Measurements from ENCODE around the gene DYNC2H1. TPM values are rescaled to one million over a fixed set of nuclear protein-coding genes. Genes with fewer than 3 reads are reported as not detected.

Gene DYNC2H1
- total RNA-seq, 2 donors from 2014 or later: 2.1 to 2.8 TPM

DNA sequence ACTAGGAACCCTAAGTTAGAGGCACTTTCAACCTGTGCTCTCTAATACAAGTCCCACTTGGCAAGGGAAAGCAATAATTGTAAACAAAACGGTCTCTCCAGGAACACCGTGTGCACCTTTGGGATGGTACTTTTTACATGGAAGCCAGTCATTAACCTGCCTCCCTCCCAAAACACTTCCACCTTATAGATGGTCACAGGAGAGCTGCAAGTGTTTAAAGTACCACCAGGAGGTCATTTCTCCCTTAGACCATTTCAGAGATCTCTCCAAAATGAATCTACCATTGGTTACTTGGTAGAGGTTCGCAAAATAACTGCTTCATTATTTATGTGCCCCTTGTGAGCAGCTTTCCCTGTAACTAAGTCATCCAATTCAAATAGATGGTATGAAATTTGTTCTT, 375.3 kb downstream of the DYNC2H1 start:
- intact Hi-C loops (cut with DNase I): no loop called here
- Histone ChIP-seq H3K36me3 (no peaks in the 10 kb centered on the region), H3K9ac (ENCODE audit: low read depth in 2 of 2, low read length in 2 of 2) (no peak overlapping the region), H3K4me1 (no peaks in the 10 kb centered on the region), H3K4me3 (no peak overlapping the region), H3K27ac (no peak overlapping the region), H3K27me3 (no peaks in the 10 kb centered on the region), H3K9me3 (no peaks in the 10 kb centered on the region)
- TF ChIP-seq, protein P1, sequence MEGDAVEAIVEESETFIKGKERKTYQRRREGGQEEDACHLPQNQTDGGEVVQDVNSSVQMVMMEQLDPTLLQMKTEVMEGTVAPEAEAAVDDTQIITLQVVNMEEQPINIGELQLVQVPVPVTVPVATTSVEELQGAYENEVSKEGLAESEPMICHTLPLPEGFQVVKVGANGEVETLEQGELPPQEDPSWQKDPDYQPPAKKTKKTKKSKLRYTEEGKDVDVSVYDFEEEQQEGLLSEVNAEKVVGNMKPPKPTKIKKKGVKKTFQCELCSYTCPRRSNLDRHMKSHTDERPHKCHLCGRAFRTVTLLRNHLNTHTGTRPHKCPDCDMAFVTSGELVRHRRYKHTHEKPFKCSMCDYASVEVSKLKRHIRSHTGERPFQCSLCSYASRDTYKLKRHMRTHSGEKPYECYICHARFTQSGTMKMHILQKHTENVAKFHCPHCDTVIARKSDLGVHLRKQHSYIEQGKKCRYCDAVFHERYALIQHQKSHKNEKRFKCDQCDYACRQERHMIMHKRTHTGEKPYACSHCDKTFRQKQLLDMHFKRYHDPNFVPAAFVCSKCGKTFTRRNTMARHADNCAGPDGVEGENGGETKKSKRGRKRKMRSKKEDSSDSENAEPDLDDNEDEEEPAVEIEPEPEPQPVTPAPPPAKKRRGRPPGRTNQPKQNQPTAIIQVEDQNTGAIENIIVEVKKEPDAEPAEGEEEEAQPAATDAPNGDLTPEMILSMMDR (IDR thresholded peaks at IDR 0.05): no peak
- DNase-seq: no peak

DNA sequence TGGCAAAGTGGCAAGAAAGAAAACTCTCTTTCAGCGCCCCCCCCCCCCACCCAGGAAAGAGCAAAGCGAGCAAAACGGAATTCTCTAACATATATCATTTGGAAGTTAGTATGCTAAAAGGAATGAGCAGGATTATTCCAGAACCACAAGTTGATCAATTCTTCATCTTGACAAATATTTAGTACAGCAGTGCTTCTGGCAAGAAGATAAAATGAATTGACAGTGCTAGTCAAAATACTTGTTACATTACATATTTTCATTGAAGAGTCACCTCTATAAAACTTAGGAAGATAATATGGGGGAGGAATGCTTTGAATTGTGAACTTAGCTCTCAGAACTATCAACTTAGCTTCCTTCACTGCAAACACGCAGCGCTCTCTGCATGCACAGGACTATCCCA, 377.4 kb downstream of the DYNC2H1 start:
- no peak overlapping the region for H3K9ac ChIP-seq (ENCODE audit: low read depth in 2 of 2, low read length in 2 of 2)
- no peaks in the 10 kb centered on the region for H3K27me3 ChIP-seq
- TF ChIP-seq, protein P1 (IDR thresholded peaks at IDR 0.05): no peak
- H3K36me3 ChIP-seq: no peaks in the 10 kb centered on the region
- no peak overlapping the region for H3K4me3 ChIP-seq
- intact Hi-C loops (cut with DNase I): no loop called here
- H3K27ac ChIP-seq: no peak overlapping the region
- no peaks in the 10 kb centered on the region for H3K4me1 ChIP-seq
- H3K9me3 ChIP-seq: no peaks in the 10 kb centered on the region
- no peak for DNase-seq

DNA sequence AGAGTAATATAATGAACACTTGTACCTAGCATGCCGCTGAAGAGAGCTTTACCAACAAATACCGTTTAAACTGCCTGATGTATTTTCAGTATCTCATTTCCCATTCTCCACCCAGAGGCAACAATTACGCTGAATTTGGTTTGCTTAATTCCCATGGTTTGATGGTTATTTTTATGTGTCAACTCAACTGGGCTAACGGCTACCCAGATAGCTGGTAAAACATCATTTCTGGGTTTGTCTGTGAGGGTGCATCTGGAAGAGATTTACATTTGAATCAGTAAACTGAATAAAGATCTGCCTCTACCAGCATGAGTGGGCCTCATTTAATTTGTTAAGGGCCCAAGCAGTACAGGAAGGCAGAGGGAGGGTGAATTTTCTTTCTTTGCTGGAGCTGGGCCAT, 377.9 kb downstream of the DYNC2H1 start:
- Histone ChIP-seq H3K36me3 (no peaks in the 10 kb centered on the region), H3K9ac (ENCODE audit: low read depth in 2 of 2, low read length in 2 of 2) (no peak overlapping the region), H3K9me3 (no peaks in the 10 kb centered on the region), H3K27me3 (no peaks in the 10 kb centered on the region), H3K27ac (no peak overlapping the region), H3K4me3 (no peak overlapping the region), H3K4me1 (no peaks in the 10 kb centered on the region)
- no peak for DNase-seq
- intact Hi-C loops (cut with DNase I): no loop called here
- TF ChIP-seq, protein P1 (IDR thresholded peaks at IDR 0.05): no peak

DNA sequence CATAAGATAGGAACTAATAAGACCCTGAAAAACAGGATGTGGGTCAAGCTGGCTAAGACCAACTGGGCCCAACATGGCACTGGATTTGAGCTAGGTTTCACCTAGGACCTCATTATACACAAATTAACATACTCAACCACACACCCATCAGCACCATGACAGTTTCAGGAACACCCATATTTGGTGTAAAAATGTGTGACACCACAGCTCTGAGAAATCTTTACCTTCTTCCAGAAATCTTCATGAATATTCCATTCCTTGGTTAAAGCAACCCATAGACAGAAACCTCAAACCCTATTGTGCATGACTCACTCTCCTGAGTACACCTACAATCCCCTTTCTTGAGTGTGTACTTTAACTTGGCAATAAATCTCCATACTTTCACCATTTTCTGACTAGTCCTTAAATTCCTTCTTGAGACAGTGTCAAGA, 378.8 kb downstream of the DYNC2H1 start:
- Histone ChIP-seq H3K27me3 (no peaks in the 10 kb centered on the region), H3K4me1 (no peaks in the 10 kb centered on the region), H3K36me3 (no peaks in the 10 kb centered on the region), H3K4me3 (no peak overlapping the region), H3K9me3 (no peaks in the 10 kb centered on the region), H3K27ac (no peak overlapping the region), H3K9ac (ENCODE audit: low read depth in 2 of 2, low read length in 2 of 2) (no peak overlapping the region)
- TF ChIP-seq, protein P1 (IDR thresholded peaks at IDR 0.05): no peak
- intact Hi-C loops (cut with DNase I): no loop called here
- DNase-seq: no peak

DNA sequence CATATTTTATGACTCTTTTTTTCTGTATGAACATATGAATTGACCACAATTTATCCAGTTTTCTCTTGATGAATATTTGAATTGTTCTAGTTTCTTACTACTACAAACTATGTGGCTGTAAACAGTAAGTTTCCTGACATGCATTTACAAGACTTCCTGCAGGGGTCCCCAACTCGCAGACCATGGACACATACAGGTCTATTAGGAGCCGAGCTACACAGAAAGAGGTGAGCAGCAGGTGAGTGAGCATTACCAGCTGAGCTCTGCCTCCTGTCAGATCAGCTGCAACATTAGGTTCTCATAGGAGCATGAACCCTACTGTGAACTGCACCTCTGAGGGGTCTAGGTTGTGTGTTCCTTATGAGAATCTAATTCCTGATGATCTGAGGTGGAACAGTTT, 379.4 kb downstream of the DYNC2H1 start:
- TF ChIP-seq, protein P1 (IDR thresholded peaks at IDR 0.05): no peak
- H3K4me3 ChIP-seq: no peak overlapping the region
- no peak for DNase-seq
- H3K36me3 ChIP-seq: no peaks in the 10 kb centered on the region
- no peak overlapping the region for H3K9ac ChIP-seq (ENCODE audit: low read depth in 2 of 2, low read length in 2 of 2)
- H3K27ac ChIP-seq: no peak overlapping the region
- intact Hi-C loops (cut with DNase I): no loop called here
- H3K4me1 ChIP-seq: no peaks in the 10 kb centered on the region
- no peaks in the 10 kb centered on the region for H3K9me3 ChIP-seq
- no peaks in the 10 kb centered on the region for H3K27me3 ChIP-seq

DNA sequence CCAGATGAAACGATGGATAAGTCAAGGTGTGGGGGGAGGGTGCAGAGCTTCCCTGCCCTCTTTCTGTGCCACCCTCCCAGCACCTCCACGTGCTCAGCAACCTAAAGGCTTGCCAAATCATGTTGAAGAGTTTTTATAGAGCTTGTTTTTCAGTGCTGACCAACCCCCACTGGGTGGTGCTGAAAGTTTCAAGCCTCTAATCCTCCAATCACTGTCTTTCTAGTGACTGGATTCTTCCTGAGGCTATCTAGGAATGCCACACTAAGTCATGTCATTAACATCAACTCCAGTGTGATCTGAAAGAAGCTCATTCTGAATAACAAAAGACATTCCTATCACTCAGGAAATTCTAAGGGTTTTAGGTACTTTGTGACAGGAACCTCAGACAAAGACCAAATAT, 382.6 kb downstream of the DYNC2H1 start:
- Histone ChIP-seq H3K36me3 (no peaks in the 10 kb centered on the region), H3K9ac (ENCODE audit: low read depth in 2 of 2, low read length in 2 of 2) (no peak overlapping the region), H3K4me1 (no peaks in the 10 kb centered on the region), H3K27me3 (no peaks in the 10 kb centered on the region), H3K27ac (no peak overlapping the region), H3K9me3 (no peaks in the 10 kb centered on the region), H3K4me3 (no peak overlapping the region)
- TF ChIP-seq, protein P1 (IDR thresholded peaks at IDR 0.05): no peak
- intact Hi-C loops (cut with DNase I): no loop called here
- no peak for DNase-seq
